HG02885 (cell line): ENCODE results near the gene OR51B4.
"Not testable (repeated sequence)": the region's sequence is repeated elsewhere in the genome, so short reads cannot be mapped to it uniquely, and the experiment has no call there.

Source experiments
- ATAC-seq: cut with Tn5 transposase; IDR thresholded peaks from one replicate; pipeline ENCODE4 v1.9.1; 2021; ENCODE audit warnings: mild to moderate bottlenecking; ENCODE audit not compliant: unreplicated experiment, poor library complexity

OR51B4 gene

GRCh38 chr11:5301846-5302245 lies at the start of gene OR51B4:
TSS of gene OR51B4 (minus strand) at chr11:5301946. CDS start at chr11:5301946, 0 bp downstream.
- ATAC-seq = no peak

- no peak for ATAC-seq
Measured at GRCh38 chr11:5351208-5351607, 49.5 kb upstream of the OR51B4 start, which contains the start of gene OR51B6. TSS of gene OR51B6 (plus strand) at chr11:5351508. CDS start at chr11:5351508, 0 bp downstream.

GRCh38 chr11:5349550-5349949 lies 47.8 kb upstream of the OR51B4 start:
- no peak for ATAC-seq

GRCh38 chr11:5348551-5349194 lies 46.9 kb upstream of the OR51B4 start:
- ATAC-seq = no peak

GRCh38 chr11:5345831-5346230 lies 44.1 kb upstream of the OR51B4 start:
- no peak for ATAC-seq

GRCh38 chr11:5343474-5344335 lies 42.0 kb upstream of the OR51B4 start, which contains the start of gene OR51B5:
TSS of gene OR51B5 (minus strand) at chr11:5343524. CDS start at chr11:5343524, 0 bp downstream.
- ATAC-seq = no peak

GRCh38 chr11:5339771-5340322 lies 38.1 kb upstream of the OR51B4 start:
- no peak for ATAC-seq

- ATAC-seq = not testable (repeated sequence)
Measured at GRCh38 chr11:5337253-5337652, 35.5 kb upstream of the OR51B4 start.

- ATAC-seq = no peak
Measured at GRCh38 chr11:5336331-5336730, 34.6 kb upstream of the OR51B4 start.

- no peak for ATAC-seq
Measured at GRCh38 chr11:5335170-5335569, 33.4 kb upstream of the OR51B4 start.

- no peak for ATAC-seq
Measured at GRCh38 chr11:5324197-5324596, 22.5 kb upstream of the OR51B4 start, which contains the start of gene OR51B2. TSS of gene OR51B2 (minus strand) at chr11:5324297. CDS start at chr11:5324297, 0 bp downstream.

GRCh38 chr11:5317292-5317691 lies 15.5 kb upstream of the OR51B4 start:
- ATAC-seq = no peak

GRCh38 chr11:5313326-5314023 lies 11.7 kb upstream of the OR51B4 start:
- not testable (repeated sequence) for ATAC-seq

- no peak for ATAC-seq
Measured at GRCh38 chr11:5310423-5310822, 8.7 kb upstream of the OR51B4 start.

- ATAC-seq = no peak
Measured at GRCh38 chr11:5307256-5308019, 5.7 kb upstream of the OR51B4 start.

- ATAC-seq = no peak
Measured at GRCh38 chr11:5304046-5304445, 2.3 kb upstream of the OR51B4 start.

- no peak for ATAC-seq
Measured at GRCh38 chr11:5303626-5304025, 1.9 kb upstream of the OR51B4 start.

- ATAC-seq = no peak
Measured at GRCh38 chr11:5300251-5300650, 1.5 kb downstream of the OR51B4 start.

GRCh38 chr11:5298451-5298850 lies 3.3 kb downstream of the OR51B4 start:
- ATAC-seq = no peak
